ENCODE measurements around the gene AIF1.

The AIF1 gene

DNA sequence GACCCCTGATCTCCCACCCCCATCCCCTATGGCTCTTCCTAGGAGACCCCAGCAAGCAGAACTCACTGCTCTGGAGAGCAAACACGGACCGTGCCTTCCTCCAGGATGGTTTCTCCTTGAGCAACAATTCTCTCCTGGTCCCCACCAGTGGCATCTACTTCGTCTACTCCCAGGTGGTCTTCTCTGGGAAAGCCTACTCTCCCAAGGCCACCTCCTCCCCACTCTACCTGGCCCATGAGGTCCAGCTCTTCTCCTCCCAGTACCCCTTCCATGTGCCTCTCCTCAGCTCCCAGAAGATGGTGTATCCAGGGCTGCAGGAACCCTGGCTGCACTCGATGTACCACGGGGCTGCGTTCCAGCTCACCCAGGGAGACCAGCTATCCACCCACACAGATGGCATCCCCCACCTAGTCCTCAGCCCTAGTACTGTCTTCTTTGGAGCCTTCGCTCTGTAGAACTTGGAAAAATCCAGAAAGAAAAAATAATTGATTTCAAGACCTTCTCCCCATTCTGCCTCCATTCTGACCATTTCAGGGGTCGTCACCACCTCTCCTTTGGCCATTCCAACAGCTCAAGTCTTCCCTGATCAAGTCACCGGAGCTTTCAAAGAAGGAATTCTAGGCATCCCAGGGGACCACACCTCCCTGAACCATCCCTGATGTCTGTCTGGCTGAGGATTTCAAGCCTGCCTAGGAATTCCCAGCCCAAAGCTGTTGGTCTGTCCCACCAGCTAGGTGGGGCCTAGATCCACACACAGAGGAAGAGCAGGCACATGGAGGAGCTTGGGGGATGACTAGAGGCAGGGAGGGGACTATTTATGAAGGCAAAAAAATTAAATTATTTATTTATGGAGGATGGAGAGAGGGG, 41.6 kb upstream of the AIF1 start:
- H3K4me3 ChIP-seq (ENCODE audit: low read length), result no peak overlapping the region
- no peak for DNase-seq (ENCODE audit: low read depth)
- TF ChIP-seq, protein P1, sequence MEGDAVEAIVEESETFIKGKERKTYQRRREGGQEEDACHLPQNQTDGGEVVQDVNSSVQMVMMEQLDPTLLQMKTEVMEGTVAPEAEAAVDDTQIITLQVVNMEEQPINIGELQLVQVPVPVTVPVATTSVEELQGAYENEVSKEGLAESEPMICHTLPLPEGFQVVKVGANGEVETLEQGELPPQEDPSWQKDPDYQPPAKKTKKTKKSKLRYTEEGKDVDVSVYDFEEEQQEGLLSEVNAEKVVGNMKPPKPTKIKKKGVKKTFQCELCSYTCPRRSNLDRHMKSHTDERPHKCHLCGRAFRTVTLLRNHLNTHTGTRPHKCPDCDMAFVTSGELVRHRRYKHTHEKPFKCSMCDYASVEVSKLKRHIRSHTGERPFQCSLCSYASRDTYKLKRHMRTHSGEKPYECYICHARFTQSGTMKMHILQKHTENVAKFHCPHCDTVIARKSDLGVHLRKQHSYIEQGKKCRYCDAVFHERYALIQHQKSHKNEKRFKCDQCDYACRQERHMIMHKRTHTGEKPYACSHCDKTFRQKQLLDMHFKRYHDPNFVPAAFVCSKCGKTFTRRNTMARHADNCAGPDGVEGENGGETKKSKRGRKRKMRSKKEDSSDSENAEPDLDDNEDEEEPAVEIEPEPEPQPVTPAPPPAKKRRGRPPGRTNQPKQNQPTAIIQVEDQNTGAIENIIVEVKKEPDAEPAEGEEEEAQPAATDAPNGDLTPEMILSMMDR (IDR thresholded peaks at IDR 0.05; ENCODE audit: insufficient read depth, low read depth, low read length, missing control alignments), result no peak

DNA sequence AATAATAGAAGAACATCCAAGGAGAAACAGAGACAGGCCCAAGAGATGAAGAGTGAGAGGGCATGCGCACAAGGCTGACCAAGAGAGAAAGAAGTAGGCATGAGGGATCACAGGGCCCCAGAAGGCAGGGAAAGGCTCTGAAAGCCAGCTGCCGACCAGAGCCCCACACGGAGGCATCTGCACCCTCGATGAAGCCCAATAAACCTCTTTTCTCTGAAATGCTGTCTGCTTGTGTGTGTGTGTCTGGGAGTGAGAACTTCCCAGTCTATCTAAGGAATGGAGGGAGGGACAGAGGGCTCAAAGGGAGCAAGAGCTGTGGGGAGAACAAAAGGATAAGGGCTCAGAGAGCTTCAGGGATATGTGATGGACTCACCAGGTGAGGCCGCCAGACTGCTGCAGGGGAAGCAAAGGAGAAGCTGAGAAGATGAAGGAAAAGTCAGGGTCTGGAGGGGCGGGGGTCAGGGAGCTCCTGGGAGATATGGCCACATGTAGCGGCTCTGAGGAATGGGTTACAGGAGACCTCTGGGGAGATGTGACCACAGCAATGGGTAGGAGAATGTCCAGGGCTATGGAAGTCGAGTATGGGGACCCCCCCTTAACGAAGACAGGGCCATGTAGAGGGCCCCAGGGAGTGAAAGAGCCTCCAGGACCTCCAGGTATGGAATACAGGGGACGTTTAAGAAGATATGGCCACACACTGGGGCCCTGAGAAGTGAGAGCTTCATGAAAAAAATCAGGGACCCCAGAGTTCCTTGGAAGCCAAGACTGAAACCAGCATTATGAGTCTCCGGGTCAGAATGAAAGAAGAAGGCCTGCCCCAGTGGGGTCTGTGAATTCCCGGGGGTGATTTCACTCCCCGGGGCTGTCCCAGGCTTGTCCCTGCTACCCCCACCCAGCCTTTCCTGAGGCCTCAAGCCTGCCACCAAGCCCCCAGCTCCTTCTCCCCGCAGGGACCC, 40.6 kb upstream of the AIF1 start:
- H3K4me3 ChIP-seq (ENCODE audit: low read length), result no peak overlapping the region
- DNase-seq (ENCODE audit: low read depth), result no peak

DNA sequence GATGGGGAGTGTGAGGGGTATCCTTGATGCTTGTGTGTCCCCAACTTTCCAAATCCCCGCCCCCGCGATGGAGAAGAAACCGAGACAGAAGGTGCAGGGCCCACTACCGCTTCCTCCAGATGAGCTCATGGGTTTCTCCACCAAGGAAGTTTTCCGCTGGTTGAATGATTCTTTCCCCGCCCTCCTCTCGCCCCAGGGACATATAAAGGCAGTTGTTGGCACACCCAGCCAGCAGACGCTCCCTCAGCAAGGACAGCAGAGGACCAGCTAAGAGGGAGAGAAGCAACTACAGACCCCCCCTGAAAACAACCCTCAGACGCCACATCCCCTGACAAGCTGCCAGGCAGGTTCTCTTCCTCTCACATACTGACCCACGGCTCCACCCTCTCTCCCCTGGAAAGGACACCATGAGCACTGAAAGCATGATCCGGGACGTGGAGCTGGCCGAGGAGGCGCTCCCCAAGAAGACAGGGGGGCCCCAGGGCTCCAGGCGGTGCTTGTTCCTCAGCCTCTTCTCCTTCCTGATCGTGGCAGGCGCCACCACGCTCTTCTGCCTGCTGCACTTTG, 39.6 kb upstream of the AIF1 start, which contains the start of gene TNF:
Gene TNF, plus strand, starts transcription at position 231 of the 567 bp plus-strand sequence. Its CDS starts 177 bp downstream, at position 408.
- H3K4me3 ChIP-seq (ENCODE audit: low read length), result no peak within 1 kb of the TSS
- peak; percentile 80 for DNase-seq (ENCODE audit: low read depth)
- TF ChIP-seq, protein P1 (IDR thresholded peaks at IDR 0.05; ENCODE audit: insufficient read depth, low read depth, low read length, missing control alignments), result no peak

More for the DNA sequence above, 40.6 kb upstream of the AIF1 start:
- TF ChIP-seq, protein P1 (IDR thresholded peaks at IDR 0.05; ENCODE audit: insufficient read depth, low read depth, low read length, missing control alignments), result no peak

DNA sequence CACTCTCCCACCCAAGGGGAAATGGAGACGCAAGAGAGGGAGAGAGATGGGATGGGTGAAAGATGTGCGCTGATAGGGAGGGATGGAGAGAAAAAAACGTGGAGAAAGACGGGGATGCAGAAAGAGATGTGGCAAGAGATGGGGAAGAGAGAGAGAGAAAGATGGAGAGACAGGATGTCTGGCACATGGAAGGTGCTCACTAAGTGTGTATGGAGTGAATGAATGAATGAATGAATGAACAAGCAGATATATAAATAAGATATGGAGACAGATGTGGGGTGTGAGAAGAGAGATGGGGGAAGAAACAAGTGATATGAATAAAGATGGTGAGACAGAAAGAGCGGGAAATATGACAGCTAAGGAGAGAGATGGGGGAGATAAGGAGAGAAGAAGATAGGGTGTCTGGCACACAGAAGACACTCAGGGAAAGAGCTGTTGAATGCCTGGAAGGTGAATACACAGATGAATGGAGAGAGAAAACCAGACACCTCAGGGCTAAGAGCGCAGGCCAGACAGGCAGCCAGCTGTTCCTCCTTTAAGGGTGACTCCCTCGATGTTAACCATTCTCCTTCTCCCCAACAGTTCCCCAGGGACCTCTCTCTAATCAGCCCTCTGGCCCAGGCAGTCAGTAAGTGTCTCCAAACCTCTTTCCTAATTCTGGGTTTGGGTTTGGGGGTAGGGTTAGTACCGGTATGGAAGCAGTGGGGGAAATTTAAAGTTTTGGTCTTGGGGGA, 38.9 kb upstream of the AIF1 start:
- no peak overlapping the region for H3K4me3 ChIP-seq (ENCODE audit: low read length)
- DNase-seq (ENCODE audit: low read depth), result no peak
- TF ChIP-seq, protein P1 (IDR thresholded peaks at IDR 0.05; ENCODE audit: insufficient read depth, low read depth, low read length, missing control alignments), result no peak

DNA sequence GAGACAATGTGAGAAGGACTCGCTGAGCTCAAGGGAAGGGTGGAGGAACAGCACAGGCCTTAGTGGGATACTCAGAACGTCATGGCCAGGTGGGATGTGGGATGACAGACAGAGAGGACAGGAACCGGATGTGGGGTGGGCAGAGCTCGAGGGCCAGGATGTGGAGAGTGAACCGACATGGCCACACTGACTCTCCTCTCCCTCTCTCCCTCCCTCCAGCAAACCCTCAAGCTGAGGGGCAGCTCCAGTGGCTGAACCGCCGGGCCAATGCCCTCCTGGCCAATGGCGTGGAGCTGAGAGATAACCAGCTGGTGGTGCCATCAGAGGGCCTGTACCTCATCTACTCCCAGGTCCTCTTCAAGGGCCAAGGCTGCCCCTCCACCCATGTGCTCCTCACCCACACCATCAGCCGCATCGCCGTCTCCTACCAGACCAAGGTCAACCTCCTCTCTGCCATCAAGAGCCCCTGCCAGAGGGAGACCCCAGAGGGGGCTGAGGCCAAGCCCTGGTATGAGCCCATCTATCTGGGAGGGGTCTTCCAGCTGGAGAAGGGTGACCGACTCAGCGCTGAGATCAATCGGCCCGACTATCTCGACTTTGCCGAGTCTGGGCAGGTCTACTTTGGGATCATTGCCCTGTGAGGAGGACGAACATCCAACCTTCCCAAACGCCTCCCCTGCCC, 38.0 kb upstream of the AIF1 start:
- TF ChIP-seq, protein P1 (IDR thresholded peaks at IDR 0.05; ENCODE audit: insufficient read depth, low read depth, low read length, missing control alignments), result no peak
- H3K4me3 ChIP-seq (ENCODE audit: low read length), result no peak overlapping the region
- DNase-seq (ENCODE audit: low read depth), result no peak

All from epithelial cell of esophagus (primary cell).